ENCODE data around the gene NAA60. TPM values are rescaled to one million over a fixed set of nuclear protein-coding genes. Genes with fewer than 3 reads are reported as not detected.

Gene NAA60
- polyA plus RNA-seq, 1 donor, result 76.2 TPM

- no peak for DNase-seq
Observed at GRCh38 chr16:3536271-3536731, 92.8 kb downstream of the NAA60 start.

Other genes starting within 250 kb of the NAA60 start
- 16.9 TPM for gene ZNF200, start 208.5 kb upstream of the NAA60 start, polyA plus RNA-seq (ENCODE audit: insufficient read length)
- 0.35 TPM for gene MEFV, start 187.0 kb upstream of the NAA60 start, polyA plus RNA-seq (ENCODE audit: insufficient read length)
- gene ZNF263, start 160.2 kb upstream of the NAA60 start, polyA plus RNA-seq (ENCODE audit: insufficient read length), result 52.1 TPM
- 13.3 TPM for gene TIGD7, start 138.2 kb upstream of the NAA60 start, polyA plus RNA-seq (ENCODE audit: insufficient read length)
- gene ZNF75A, start 138.2 kb upstream of the NAA60 start, polyA plus RNA-seq (ENCODE audit: insufficient read length), result 77.0 TPM
- gene OR2C1, start 87.8 kb upstream of the NAA60 start, polyA plus RNA-seq (ENCODE audit: insufficient read length), result 1.3 TPM
- gene ZSCAN32, start 42.7 kb upstream of the NAA60 start, polyA plus RNA-seq (ENCODE audit: insufficient read length), result 21.4 TPM
- gene ZNF174, start 42.5 kb upstream of the NAA60 start, polyA plus RNA-seq (ENCODE audit: insufficient read length), result 16.2 TPM
- 4.6 TPM for gene ZNF597, start 176 bp upstream of the NAA60 start, polyA plus RNA-seq (ENCODE audit: insufficient read length)
- not detected for gene C16orf90, start 51.8 kb downstream of the NAA60 start, polyA plus RNA-seq (ENCODE audit: insufficient read length)
- 67.9 TPM for gene CLUAP1, start 57.3 kb downstream of the NAA60 start, polyA plus RNA-seq (ENCODE audit: insufficient read length)
- 2.1 TPM for gene NLRC3, start 133.7 kb downstream of the NAA60 start, polyA plus RNA-seq (ENCODE audit: insufficient read length)
- gene SLX4, start 167.9 kb downstream of the NAA60 start, polyA plus RNA-seq (ENCODE audit: insufficient read length), result 7.0 TPM
- 33.2 TPM for gene DNASE1, start 211.0 kb downstream of the NAA60 start, polyA plus RNA-seq (ENCODE audit: insufficient read length)

Data from left kidney (tissue), 2 donors.